Measurements from ENCODE around the gene AGPAT2.
"Not testable (repeated sequence)": the region's sequence is repeated elsewhere in the genome, so short reads cannot be mapped to it uniquely, and the experiment has no call there.

Gene AGPAT2

GRCh38 chr9:136650021-136650420 is 37.2 kb downstream of the AGPAT2 start:
- DNase-seq (ENCODE audit: low read depth in 1 of 2, low spot score in 1 of 2), result no peak

- DNase-seq (ENCODE audit: low read depth in 1 of 2, low spot score in 1 of 2), result no peak
Measured at GRCh38 chr9:136648751-136649150, 38.5 kb downstream of the AGPAT2 start.

- DNase-seq (ENCODE audit: low read depth in 1 of 2, low spot score in 1 of 2), result no peak
Measured at GRCh38 chr9:136646827-136647711, 40.2 kb downstream of the AGPAT2 start.

GRCh38 chr9:136645903-136646754 is 41.1 kb downstream of the AGPAT2 start:
- DNase-seq (ENCODE audit: low read depth in 1 of 2, low spot score in 1 of 2), result no peak

- DNase-seq (ENCODE audit: low read depth in 1 of 2, low spot score in 1 of 2), result no peak
Measured at GRCh38 chr9:136645352-136645902, 41.8 kb downstream of the AGPAT2 start.

GRCh38 chr9:136644593-136645351 is 42.5 kb downstream of the AGPAT2 start:
- peak; percentile 47 to 66 for DNase-seq (ENCODE audit: low read depth in 1 of 2, low spot score in 1 of 2)

GRCh38 chr9:136644343-136644592 is 43.0 kb downstream of the AGPAT2 start:
- DNase-seq (ENCODE audit: low read depth in 1 of 2, low spot score in 1 of 2), result no peak

GRCh38 chr9:136643596-136644342 is 43.5 kb downstream of the AGPAT2 start:
- no peak for DNase-seq (ENCODE audit: low read depth in 1 of 2, low spot score in 1 of 2)

GRCh38 chr9:136642439-136642921 is 44.8 kb downstream of the AGPAT2 start:
- DNase-seq (ENCODE audit: low read depth in 1 of 2, low spot score in 1 of 2), result no peak

- no peak for DNase-seq (ENCODE audit: low read depth in 1 of 2, low spot score in 1 of 2)
Measured at GRCh38 chr9:136640171-136641111, 46.8 kb downstream of the AGPAT2 start.

GRCh38 chr9:136634904-136635303 is 52.4 kb downstream of the AGPAT2 start:
- DNase-seq (ENCODE audit: low read depth in 1 of 2, low spot score in 1 of 2), result no peak

- not testable (repeated sequence) for DNase-seq (ENCODE audit: low read depth in 1 of 2, low spot score in 1 of 2)
Measured at GRCh38 chr9:136632491-136633106, 54.7 kb downstream of the AGPAT2 start.

GRCh38 chr9:136632072-136632471 is 55.2 kb downstream of the AGPAT2 start:
- DNase-seq (ENCODE audit: low read depth in 1 of 2, low spot score in 1 of 2), result not testable (repeated sequence)

- DNase-seq (ENCODE audit: low read depth in 1 of 2, low spot score in 1 of 2), result peak; percentile 53 to 66
Measured at GRCh38 chr9:136631038-136632000, 55.9 kb downstream of the AGPAT2 start.

GRCh38 chr9:136630662-136630992 is 56.6 kb downstream of the AGPAT2 start:
- DNase-seq (ENCODE audit: low read depth in 1 of 2, low spot score in 1 of 2), result no peak

- peak; percentile 30 to 35 for DNase-seq (ENCODE audit: low read depth in 1 of 2, low spot score in 1 of 2)
Measured at GRCh38 chr9:136629879-136630661, 57.2 kb downstream of the AGPAT2 start.
